Measurements from ENCODE around the gene ATP9B. TPM values are rescaled to one million over a fixed set of nuclear protein-coding genes. Genes with fewer than 3 reads are reported as not detected.
A peak's percentile ranks its signal among the peaks of the same experiment; 100 is the strongest.

The ATP9B gene
- total and polyA plus RNA-seq, 10 of the 15 experiments (the other 5 are each of a cell fraction or from before 2014, with no cell fraction given): 0.74 to 20.7 (median 12.9) TPM

DNA sequence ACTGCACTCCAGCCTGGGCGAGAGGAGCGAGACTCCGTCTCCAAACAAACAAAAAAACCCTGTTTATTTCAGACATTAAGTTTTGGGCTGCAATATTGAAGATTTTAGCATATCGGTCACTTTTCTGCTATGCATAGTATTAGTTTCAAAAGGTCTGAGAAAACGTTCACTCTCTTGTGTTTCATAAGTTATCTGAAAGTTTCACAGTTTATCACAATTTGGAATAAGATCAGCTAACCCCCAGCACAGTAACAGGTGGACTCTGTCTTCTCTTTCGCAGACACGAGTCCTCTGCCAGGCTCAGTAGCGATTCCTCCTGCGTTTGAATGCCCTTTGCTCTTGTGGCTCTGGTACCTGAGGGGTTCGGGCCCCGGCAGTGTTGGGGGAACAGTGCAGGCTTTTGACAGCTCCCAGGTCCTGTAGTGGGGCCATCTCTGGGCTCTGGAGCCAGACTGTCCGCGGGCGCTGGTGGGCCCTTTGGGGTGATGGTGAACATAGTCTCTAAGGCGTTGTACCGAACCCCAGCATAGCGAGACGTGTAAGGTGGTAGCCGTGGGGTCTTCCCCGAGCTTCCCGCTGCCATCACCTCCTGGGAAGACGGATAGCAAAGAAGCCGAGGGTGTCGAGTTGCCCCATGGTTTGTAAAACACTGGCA, 347.0 kb downstream of the ATP9B start:
- Histone ChIP-seq H3K27me3 (replicated peaks in 1 of 2; ENCODE audit: control insufficient read depth in 2 of 2, insufficient read depth in 2 of 2, low read length in 1 of 2) (no peaks in the 10 kb centered on the region), H3K4me3 (no peak overlapping the region), H3K4me1 (ENCODE audit: control insufficient read depth, insufficient read depth, low read length) (peaks cover 5% of the 10 kb centered on the region; the same call in 1 of the 2 replicates), H4K20me1 (ENCODE audit: control insufficient read depth, insufficient read depth) (no peaks in the 10 kb centered on the region; the same call in 1 of the 2 replicates), H2AFZ (ENCODE audit: control insufficient read depth, low read depth, low read length) (no peak overlapping the region), H3K9me3 (replicated peaks; ENCODE audit: control insufficient read depth, insufficient read depth, low read length) (no peaks in the 10 kb centered on the region), H3K4me2 (ENCODE audit: control insufficient read depth, insufficient read depth) (no peak overlapping the region), H3K79me2 (ENCODE audit: control insufficient read depth, insufficient read depth, low read length) (no peaks in the 10 kb centered on the region), H3K9ac (ENCODE audit: control insufficient read depth, insufficient read depth, low read length) (no peak overlapping the region), H3K27ac (ENCODE audit: control insufficient read depth, insufficient read depth) (no peak overlapping the region), H3K36me3 (ENCODE audit: control insufficient read depth in 2 of 2, insufficient read depth in 2 of 2, low read length in 1 of 2) (peaks cover 0 to 10% of the 10 kb centered on the region in 2 experiments; a peak in 2 of 4 replicates)
- ChIA-PET POLR2A (no interaction called here), SMC1A (ENCODE audit: uncharacterized antibody, unreplicated experiment) (no interaction called here), RAD21 (ENCODE audit: unreplicated experiment) (no interaction called here), CTCF (no interaction called here)
- intact Hi-C loops (cut with micrococcal nuclease; ENCODE audit: unreplicated experiment) (no loop called here), in situ Hi-C loops (cut with MboI) (no loop called here)
- DNase-seq (ENCODE audit: low read depth, low spot score): no peak
- BruUV-seq (replicated peaks): no TSS peak
- FAIRE-seq: no peak
- no peak for TF ChIP-seq TCF12 (IDR thresholded peaks at IDR 0.05; ENCODE audit: low read depth, low read length)
- no peak for TF ChIP-seq SIN3A (IDR thresholded peaks at IDR 0.05; ENCODE audit: low read depth, low read length)
- peak; percentile 45 for ATAC-seq
- 79% methylated on average over 24 of the region's 24 CpGs for WGBS (ENCODE audit: insufficient coverage, insufficient replicate concordance, low lambda C conversion rate, missing lambda C conversion rate)

DNA sequence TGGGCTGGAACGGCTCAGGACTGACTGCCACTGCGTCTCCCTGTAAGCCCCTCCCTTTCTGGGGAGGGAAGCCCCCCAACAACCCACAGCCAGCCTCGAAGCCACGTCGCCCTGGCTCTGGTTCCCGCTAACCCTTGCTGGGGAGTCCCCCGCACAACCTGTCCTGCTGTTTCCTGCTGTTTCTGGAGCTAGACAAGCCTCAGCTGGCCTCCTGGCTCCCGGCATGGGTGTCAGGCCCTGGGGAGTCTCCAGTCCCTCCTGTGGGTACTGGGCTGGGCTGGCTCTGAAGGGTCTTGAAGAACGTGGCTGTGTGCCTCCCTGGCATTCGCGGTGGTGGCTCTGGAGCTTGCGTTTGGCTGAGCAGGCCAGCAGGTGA, 347.5 kb downstream of the ATP9B start:
- intact Hi-C loops (cut with micrococcal nuclease; ENCODE audit: unreplicated experiment): no loop called here
- no peaks in the 10 kb centered on the region for H3K79me2 ChIP-seq (ENCODE audit: control insufficient read depth, insufficient read depth, low read length)
- H3K9me3 ChIP-seq (replicated peaks; ENCODE audit: control insufficient read depth, insufficient read depth, low read length): no peaks in the 10 kb centered on the region
- H3K27me3 ChIP-seq (replicated peaks in 1 of 2; ENCODE audit: control insufficient read depth in 2 of 2, insufficient read depth in 2 of 2, low read length in 1 of 2): no peaks in the 10 kb centered on the region
- in situ Hi-C loops (cut with MboI): no loop called here
- H2AFZ ChIP-seq (ENCODE audit: control insufficient read depth, low read depth, low read length): no peak overlapping the region
- DNase-seq (ENCODE audit: low read depth, low spot score) (no peak), FAIRE-seq (no peak), ATAC-seq (no peak)
- H3K4me1 ChIP-seq (ENCODE audit: control insufficient read depth, insufficient read depth, low read length): peaks cover 5% of the 10 kb centered on the region; the same call in 1 of the 2 replicates
- no peak overlapping the region for H3K4me3 ChIP-seq
- ChIA-PET RAD21 (ENCODE audit: unreplicated experiment) (no interaction called here), SMC1A (ENCODE audit: uncharacterized antibody, unreplicated experiment) (no interaction called here), CTCF (no interaction called here), POLR2A (no interaction called here)
- no peak overlapping the region for H3K4me2 ChIP-seq (ENCODE audit: control insufficient read depth, insufficient read depth)
- H3K27ac ChIP-seq (ENCODE audit: control insufficient read depth, insufficient read depth): no peak overlapping the region
- no TSS peak for BruUV-seq (replicated peaks)
- H3K9ac ChIP-seq (ENCODE audit: control insufficient read depth, insufficient read depth, low read length): no peak overlapping the region
- peaks cover 0 to 14% of the 10 kb centered on the region in 2 experiments; a peak in 2 of 4 replicates for H3K36me3 ChIP-seq (ENCODE audit: control insufficient read depth in 2 of 2, insufficient read depth in 2 of 2, low read length in 1 of 2)
- H4K20me1 ChIP-seq (ENCODE audit: control insufficient read depth, insufficient read depth): no peaks in the 10 kb centered on the region; the same call in 1 of the 2 replicates
- TF ChIP-seq MYB (IDR thresholded peaks at IDR 0.05; ENCODE audit: borderline replicate concordance, low read depth, low read length): no peak
- TF ChIP-seq, protein P1, sequence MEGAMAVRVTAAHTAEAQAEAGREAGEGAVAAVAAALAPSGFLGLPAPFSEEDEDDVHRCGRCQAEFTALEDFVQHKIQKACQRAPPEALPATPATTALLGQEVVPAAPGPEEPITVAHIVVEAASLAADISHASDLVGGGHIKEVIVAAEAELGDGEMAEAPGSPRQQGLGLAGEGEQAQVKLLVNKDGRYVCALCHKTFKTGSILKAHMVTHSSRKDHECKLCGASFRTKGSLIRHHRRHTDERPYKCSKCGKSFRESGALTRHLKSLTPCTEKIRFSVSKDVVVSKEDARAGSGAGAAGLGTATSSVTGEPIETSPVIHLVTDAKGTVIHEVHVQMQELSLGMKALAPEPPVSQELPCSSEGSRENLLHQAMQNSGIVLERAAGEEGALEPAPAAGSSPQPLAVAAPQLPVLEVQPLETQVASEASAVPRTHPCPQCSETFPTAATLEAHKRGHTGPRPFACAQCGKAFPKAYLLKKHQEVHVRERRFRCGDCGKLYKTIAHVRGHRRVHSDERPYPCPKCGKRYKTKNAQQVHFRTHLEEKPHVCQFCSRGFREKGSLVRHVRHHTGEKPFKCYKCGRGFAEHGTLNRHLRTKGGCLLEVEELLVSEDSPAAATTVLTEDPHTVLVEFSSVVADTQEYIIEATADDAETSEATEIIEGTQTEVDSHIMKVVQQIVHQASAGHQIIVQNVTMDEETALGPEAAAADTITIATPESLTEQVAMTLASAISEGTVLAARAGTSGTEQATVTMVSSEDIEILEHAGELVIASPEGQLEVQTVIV (IDR thresholded peaks at IDR 0.05; ENCODE audit: borderline replicate concordance, partially characterized antibody): no peak
- 84% methylated on average over 12 of the region's 12 CpGs for WGBS (ENCODE audit: insufficient coverage, insufficient replicate concordance, low lambda C conversion rate, missing lambda C conversion rate)
